ENCODE data around the gene IRS4.

The IRS4 gene

GRCh38 chrX:108699368-108699767 lies 37.0 kb downstream of the IRS4 start:
- no peaks in the 10 kb centered on the region for H3K4me1 ChIP-seq
- no peak overlapping the region for H3K27ac ChIP-seq
- no peak for DNase-seq
- TF ChIP-seq CTCF (IDR thresholded peaks at IDR 0.05) = peak in 1 of 2 experiments; percentile 18
- no peaks in the 10 kb centered on the region for H3K36me3 ChIP-seq
- intact Hi-C loops (cut with DNase I; ENCODE audit: low total_unique reads) = no loop called here
- no peak overlapping the region for H3K4me3 ChIP-seq
- H3K9me3 ChIP-seq = no peaks in the 10 kb centered on the region
- no peaks in the 10 kb centered on the region for H3K27me3 ChIP-seq

DNA sequence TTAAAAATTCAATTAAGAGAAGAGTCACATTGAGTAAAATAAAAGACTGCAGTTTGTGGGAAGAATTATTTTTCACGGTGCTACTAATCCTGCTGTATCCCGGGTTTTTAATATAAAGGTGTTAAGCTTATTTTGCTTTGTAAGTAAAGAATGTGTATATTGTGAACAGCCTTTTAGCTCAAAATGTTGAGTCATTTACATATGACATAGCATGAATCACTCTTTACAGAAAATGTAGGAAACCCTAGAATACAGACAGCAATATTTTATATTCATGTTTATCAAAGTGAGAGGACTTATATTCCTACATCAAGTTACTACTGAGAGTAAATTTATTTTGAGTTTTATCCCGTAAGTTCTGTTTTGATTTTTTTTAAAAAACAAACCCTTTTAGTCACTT lies 39.7 kb downstream of the IRS4 start:
- no peak overlapping the region for H3K27ac ChIP-seq
- no peaks in the 10 kb centered on the region for H3K9me3 ChIP-seq
- no peaks in the 10 kb centered on the region for H3K36me3 ChIP-seq
- no peaks in the 10 kb centered on the region for H3K27me3 ChIP-seq
- intact Hi-C loops (cut with DNase I; ENCODE audit: low total_unique reads) = no loop called here
- TF ChIP-seq CTCF (IDR thresholded peaks at IDR 0.05) = no peak
- no peak overlapping the region for H3K4me3 ChIP-seq
- no peak for DNase-seq
- no peaks in the 10 kb centered on the region for H3K4me1 ChIP-seq

All from tibial artery (tissue), 4 donors.